Central memory CD8-positive, alpha-beta T cell (primary cell): Measurements from ENCODE around the gene NXPE3.

ENCODE experiments used
- ATAC-seq: fragments of 150-1000 bp; cut with Tn5 transposase; replicated peaks from 2 replicates; pipeline ENCODE4 v1.10.0; 2022; ENCODE audit warnings: mild to moderate bottlenecking, moderate FRiP score, moderate number of reproducible peaks; ENCODE audit not compliant: poor library complexity, severe bottlenecking; ENCODE audit errors: extremely low read depth
- DNase-seq, 2 donors: peaks; one replicate each; pipeline ENCODE4 v3.0.0; 2021; ENCODE audit warnings: low spot score in 2 of 2
- H3K27ac Mint-ChIP-seq: one replicate; pipeline ENCODE4 v1.8.0; 2022; ENCODE audit warnings: low read depth, mild to moderate bottlenecking, moderate library complexity, mixed read lengths
- H3K27me3 Mint-ChIP-seq: one replicate; pipeline ENCODE4 v1.8.0; 2022; ENCODE audit warnings: mixed read lengths
- H3K36me3 Mint-ChIP-seq: one replicate; pipeline ENCODE4 v1.8.0; 2022; ENCODE audit warnings: mild to moderate bottlenecking, moderate library complexity, mixed read lengths; ENCODE audit not compliant: insufficient read depth
- H3K4me1 Mint-ChIP-seq: one replicate; pipeline ENCODE4 v1.8.0; 2022; ENCODE audit warnings: mixed read lengths
- H3K4me3 Mint-ChIP-seq: one replicate; pipeline ENCODE4 v1.8.0; 2022; ENCODE audit warnings: mild to moderate bottlenecking, moderate library complexity, mixed read lengths
- H3K9me3 Mint-ChIP-seq: one replicate; pipeline ENCODE4 v1.8.0; 2022; ENCODE audit warnings: mixed read lengths

NXPE3 gene

GRCh38 chr3:101778385-101779046, 495 bp upstream of the NXPE3 start:
- Mint-ChIP-seq H3K27ac (peak overlapping the region; percentile 94), H3K36me3 (peaks cover 11% of the 10 kb centered on the region), H3K4me3 (peak overlapping the region; percentile 93), H3K9me3 (no peaks in the 10 kb centered on the region), H3K27me3 (no peaks in the 10 kb centered on the region), H3K4me1 (peaks cover 39% of the 10 kb centered on the region)
- ATAC-seq (no peak), DNase-seq (no peak)

- no peaks in the 10 kb centered on the region for H3K27me3 Mint-ChIP-seq
- peaks cover 52% of the 10 kb centered on the region for H3K4me1 Mint-ChIP-seq
- no peaks in the 10 kb centered on the region for H3K9me3 Mint-ChIP-seq
- peak overlapping the region; percentile 93 for H3K4me3 Mint-ChIP-seq
- peak overlapping the region; percentile 94 for H3K27ac Mint-ChIP-seq
- peaks cover 17% of the 10 kb centered on the region for H3K36me3 Mint-ChIP-seq
- DNase-seq (no peak), ATAC-seq (no peak)
Observed at GRCh38 chr3:101779822-101780381, 891 bp downstream of the NXPE3 start.

GRCh38 chr3:101780661-101781060, 1.6 kb downstream of the NXPE3 start:
- Mint-ChIP-seq H3K36me3 (peaks cover 20% of the 10 kb centered on the region), H3K27ac (no peak overlapping the region), H3K4me1 (peaks cover 60% of the 10 kb centered on the region), H3K27me3 (no peaks in the 10 kb centered on the region), H3K9me3 (no peaks in the 10 kb centered on the region), H3K4me3 (peak overlapping the region; percentile 93)
- no peak for ATAC-seq
- no peak for DNase-seq

- Mint-ChIP-seq H3K4me1 (peaks cover 61% of the 10 kb centered on the region), H3K27ac (no peak overlapping the region), H3K4me3 (no peak overlapping the region)
Observed at GRCh38 chr3:101781166-101781565, 2.2 kb downstream of the NXPE3 start.

GRCh38 chr3:101784855-101785613, 6.0 kb downstream of the NXPE3 start:
- DNase-seq (no peak), ATAC-seq (no peak)
- H3K4me3 Mint-ChIP-seq = peak overlapping the region; percentile 38
- H3K27me3 Mint-ChIP-seq = no peaks in the 10 kb centered on the region
- H3K27ac Mint-ChIP-seq = peak overlapping the region; percentile 19
- no peaks in the 10 kb centered on the region for H3K9me3 Mint-ChIP-seq
- peaks cover 44% of the 10 kb centered on the region for H3K36me3 Mint-ChIP-seq
- H3K4me1 Mint-ChIP-seq = peaks cover 54% of the 10 kb centered on the region

More at GRCh38 chr3:101781166-101781565, 2.2 kb downstream of the NXPE3 start:
- no peak for ATAC-seq
- Mint-ChIP-seq H3K36me3 (peaks cover 20% of the 10 kb centered on the region), H3K9me3 (no peaks in the 10 kb centered on the region), H3K27me3 (no peaks in the 10 kb centered on the region)
- DNase-seq = no peak

- H3K27me3 Mint-ChIP-seq = no peaks in the 10 kb centered on the region
- no peak overlapping the region for H3K4me3 Mint-ChIP-seq
- H3K4me1 Mint-ChIP-seq = peaks cover 46% of the 10 kb centered on the region
- no peaks in the 10 kb centered on the region for H3K9me3 Mint-ChIP-seq
- H3K27ac Mint-ChIP-seq = no peak overlapping the region
- DNase-seq (no peak), ATAC-seq (no peak)
- peaks cover 45% of the 10 kb centered on the region for H3K36me3 Mint-ChIP-seq
Observed at GRCh38 chr3:101791778-101792177, 12.8 kb downstream of the NXPE3 start.

GRCh38 chr3:101796077-101796680, 17.2 kb downstream of the NXPE3 start:
- Mint-ChIP-seq H3K9me3 (no peaks in the 10 kb centered on the region), H3K27me3 (no peaks in the 10 kb centered on the region), H3K4me3 (no peak overlapping the region), H3K27ac (peak overlapping the region; percentile 25), H3K36me3 (peaks cover 25% of the 10 kb centered on the region), H3K4me1 (peaks cover 45% of the 10 kb centered on the region)
- ATAC-seq (no peak), DNase-seq (no peak)

GRCh38 chr3:101801174-101801573, 22.2 kb downstream of the NXPE3 start:
- Mint-ChIP-seq H3K27ac (peak overlapping the region; percentile 57), H3K27me3 (no peaks in the 10 kb centered on the region), H3K4me3 (no peak overlapping the region), H3K4me1 (peaks cover 22% of the 10 kb centered on the region), H3K36me3 (peaks cover 37% of the 10 kb centered on the region), H3K9me3 (no peaks in the 10 kb centered on the region)
- ATAC-seq = no peak
- DNase-seq = no peak

GRCh38 chr3:101802179-101802578, 23.2 kb downstream of the NXPE3 start:
- Mint-ChIP-seq H3K36me3 (peaks cover 38% of the 10 kb centered on the region), H3K4me3 (no peak overlapping the region), H3K9me3 (no peaks in the 10 kb centered on the region), H3K27me3 (no peaks in the 10 kb centered on the region), H3K4me1 (peaks cover 14% of the 10 kb centered on the region), H3K27ac (no peak overlapping the region)
- DNase-seq (no peak), ATAC-seq (no peak)

- H3K27me3 Mint-ChIP-seq = no peaks in the 10 kb centered on the region
- peak overlapping the region; percentile 78 for H3K27ac Mint-ChIP-seq
- H3K36me3 Mint-ChIP-seq = peaks cover 38% of the 10 kb centered on the region
- no peaks in the 10 kb centered on the region for H3K9me3 Mint-ChIP-seq
- H3K4me1 Mint-ChIP-seq = peaks cover 14% of the 10 kb centered on the region
- peak in 1 of 2 donors; percentile 42 for DNase-seq
- H3K4me3 Mint-ChIP-seq = no peak overlapping the region
- ATAC-seq = peak; percentile 99
Observed at GRCh38 chr3:101803173-101803782, 24.3 kb downstream of the NXPE3 start.

GRCh38 chr3:101803939-101804338, 24.9 kb downstream of the NXPE3 start:
- Mint-ChIP-seq H3K4me1 (peaks cover 17% of the 10 kb centered on the region), H3K9me3 (no peaks in the 10 kb centered on the region), H3K36me3 (peaks cover 37% of the 10 kb centered on the region), H3K4me3 (no peak overlapping the region), H3K27ac (peak overlapping the region; percentile 78), H3K27me3 (no peaks in the 10 kb centered on the region)
- no peak for ATAC-seq
- DNase-seq = no peak

GRCh38 chr3:101806491-101806890, 27.5 kb downstream of the NXPE3 start:
- no peaks in the 10 kb centered on the region for H3K27me3 Mint-ChIP-seq
- no peak for DNase-seq
- peaks cover 34% of the 10 kb centered on the region for H3K36me3 Mint-ChIP-seq
- H3K9me3 Mint-ChIP-seq = no peaks in the 10 kb centered on the region
- no peak overlapping the region for H3K27ac Mint-ChIP-seq
- no peak for ATAC-seq
- peaks cover 19% of the 10 kb centered on the region for H3K4me1 Mint-ChIP-seq
- no peak overlapping the region for H3K4me3 Mint-ChIP-seq
